ENCODE measurements around the gene STIP1. TPM values are rescaled to one million over a fixed set of nuclear protein-coding genes. Genes with fewer than 3 reads are reported as not detected.

Gene STIP1
- total and polyA plus RNA-seq, 9 of the 15 experiments (the other 6 are each of a cell fraction or from before 2014, with no cell fraction given), result 58.1 to 465 (median 346) TPM

- TF ChIP-seq, protein P1, sequence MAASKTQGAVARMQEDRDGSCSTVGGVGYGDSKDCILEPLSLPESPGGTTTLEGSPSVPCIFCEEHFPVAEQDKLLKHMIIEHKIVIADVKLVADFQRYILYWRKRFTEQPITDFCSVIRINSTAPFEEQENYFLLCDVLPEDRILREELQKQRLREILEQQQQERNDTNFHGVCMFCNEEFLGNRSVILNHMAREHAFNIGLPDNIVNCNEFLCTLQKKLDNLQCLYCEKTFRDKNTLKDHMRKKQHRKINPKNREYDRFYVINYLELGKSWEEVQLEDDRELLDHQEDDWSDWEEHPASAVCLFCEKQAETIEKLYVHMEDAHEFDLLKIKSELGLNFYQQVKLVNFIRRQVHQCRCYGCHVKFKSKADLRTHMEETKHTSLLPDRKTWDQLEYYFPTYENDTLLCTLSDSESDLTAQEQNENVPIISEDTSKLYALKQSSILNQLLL (CRISPR knock-in tag; IDR thresholded peaks at IDR 0.05; ENCODE audit: borderline replicate concordance), result no peak
- no peak for TF ChIP-seq MEF2D (tag; conservative IDR thresholded peaks at IDR 0.05; ENCODE audit: low read depth)
- TF ChIP-seq CCNT2 (IDR thresholded peaks at IDR 0.05; ENCODE audit: borderline replicate concordance, extremely low read depth, insufficient read length, low read depth, low read length), result no peak
- 0 out of 2 replicates have a peak, but pooled peaks have one; percentile 35 for TF ChIP-seq TRIM28 (IDR thresholded peaks at IDR 0.05)
- no peak for TF ChIP-seq TCFL5 (CRISPR knock-in tag; conservative IDR thresholded peaks at IDR 0.05)
- peak; percentile 25; the same call in 1 of the 2 replicates for TF ChIP-seq REST (IDR thresholded peaks at IDR 0.05; ENCODE audit: borderline replicate concordance)
- TF ChIP-seq REST (CRISPR knock-in tag; IDR thresholded peaks at IDR 0.05; ENCODE audit: low read depth), result no peak
- TF ChIP-seq, protein P2, sequence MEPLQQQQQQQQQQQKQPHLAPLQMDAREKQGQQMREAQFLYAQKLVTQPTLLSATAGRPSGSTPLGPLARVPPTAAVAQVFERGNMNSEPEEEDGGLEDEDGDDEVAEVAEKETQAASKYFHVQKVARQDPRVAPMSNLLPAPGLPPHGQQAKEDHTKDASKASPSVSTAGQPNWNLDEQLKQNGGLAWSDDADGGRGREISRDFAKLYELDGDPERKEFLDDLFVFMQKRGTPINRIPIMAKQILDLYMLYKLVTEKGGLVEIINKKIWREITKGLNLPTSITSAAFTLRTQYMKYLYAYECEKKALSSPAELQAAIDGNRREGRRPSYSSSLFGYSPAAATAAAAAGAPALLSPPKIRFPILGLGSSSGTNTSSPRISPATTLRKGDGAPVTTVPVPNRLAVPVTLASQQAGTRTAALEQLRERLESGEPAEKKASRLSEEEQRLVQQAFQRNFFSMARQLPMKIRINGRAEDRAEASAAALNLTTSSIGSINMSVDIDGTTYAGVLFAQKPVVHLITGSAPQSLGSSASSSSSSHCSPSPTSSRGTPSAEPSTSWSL (CRISPR knock-in tag; IDR thresholded peaks at IDR 0.05; ENCODE audit: borderline replicate concordance), result no peak
- no peak for TF ChIP-seq SETDB1 (IDR thresholded peaks at IDR 0.05; ENCODE audit: low read length)
- TF ChIP-seq KHSRP (IDR thresholded peaks at IDR 0.05), result no peak
- 0 out of 4 replicates have a peak, but pooled peaks of 1 of the 2 experiments have one; percentile 26 for TF ChIP-seq HDAC1 (IDR thresholded peaks at IDR 0.05)
- TF ChIP-seq GABPB1 (CRISPR knock-in tag; IDR thresholded peaks at IDR 0.05), result 0 out of 2 replicates have a peak, but pooled peaks have one; percentile 40
- no peak for TF ChIP-seq RBM34 (IDR thresholded peaks at IDR 0.05; ENCODE audit: borderline replicate concordance, insufficient read depth, low read length)
- TF ChIP-seq ESRRB (CRISPR knock-in tag; IDR thresholded peaks at IDR 0.05; ENCODE audit: borderline replicate concordance), result no peak
- no peak for TF ChIP-seq CHD4 (IDR thresholded peaks at IDR 0.05; ENCODE audit: insufficient read depth, insufficient replicate concordance, low read depth, low read length, poor library complexity, severe bottlenecking)
Observed at GRCh38 chr11:64146036-64146955, 39.7 kb upstream of the STIP1 start (continued).
